GM06990 (cell line): ENCODE data around the gene IL17REL.

Source experiments
- DNase-seq: peaks from one replicate; pipeline ENCODE4 v3.0.0-alpha.2; 2011; ENCODE audit not compliant: insufficient read length; ENCODE audit errors: extremely low read depth
- H3K27me3 ChIP-seq: replicated peaks from 2 replicates; pipeline ENCODE4 v1.6.0; 2011; ENCODE audit warnings: low read length; ENCODE audit not compliant: control insufficient read depth, insufficient read depth
- H3K36me3 ChIP-seq: 2 replicates; pipeline ENCODE4 v1.5.1; 2011; ENCODE audit warnings: low read length; ENCODE audit not compliant: control insufficient read depth, insufficient read depth
- H3K4me3 ChIP-seq: replicated peaks from 2 replicates; pipeline ENCODE4 v1.5.1; 2011; ENCODE audit warnings: low read depth, mild to moderate bottlenecking, control low read depth, low read length
- TF ChIP-seq, protein P1 (sequence below): IDR thresholded peaks from 2 replicates; pipeline ENCODE4 v1.5.1; 2011; ENCODE audit warnings: low read length, control low read depth, mild to moderate bottlenecking, inconsistent platforms; ENCODE audit not compliant: insufficient read depth, poor library complexity, severe bottlenecking

Gene IL17REL

GRCh38 chr22:49955581-49956417 is 56.8 kb downstream of the IL17REL start:
- Histone ChIP-seq H3K27me3 (no peaks in the 10 kb centered on the region), H3K36me3 (no peaks in the 10 kb centered on the region), H3K4me3 (no peak overlapping the region)
- DNase-seq: no peak
- TF ChIP-seq, protein P1, sequence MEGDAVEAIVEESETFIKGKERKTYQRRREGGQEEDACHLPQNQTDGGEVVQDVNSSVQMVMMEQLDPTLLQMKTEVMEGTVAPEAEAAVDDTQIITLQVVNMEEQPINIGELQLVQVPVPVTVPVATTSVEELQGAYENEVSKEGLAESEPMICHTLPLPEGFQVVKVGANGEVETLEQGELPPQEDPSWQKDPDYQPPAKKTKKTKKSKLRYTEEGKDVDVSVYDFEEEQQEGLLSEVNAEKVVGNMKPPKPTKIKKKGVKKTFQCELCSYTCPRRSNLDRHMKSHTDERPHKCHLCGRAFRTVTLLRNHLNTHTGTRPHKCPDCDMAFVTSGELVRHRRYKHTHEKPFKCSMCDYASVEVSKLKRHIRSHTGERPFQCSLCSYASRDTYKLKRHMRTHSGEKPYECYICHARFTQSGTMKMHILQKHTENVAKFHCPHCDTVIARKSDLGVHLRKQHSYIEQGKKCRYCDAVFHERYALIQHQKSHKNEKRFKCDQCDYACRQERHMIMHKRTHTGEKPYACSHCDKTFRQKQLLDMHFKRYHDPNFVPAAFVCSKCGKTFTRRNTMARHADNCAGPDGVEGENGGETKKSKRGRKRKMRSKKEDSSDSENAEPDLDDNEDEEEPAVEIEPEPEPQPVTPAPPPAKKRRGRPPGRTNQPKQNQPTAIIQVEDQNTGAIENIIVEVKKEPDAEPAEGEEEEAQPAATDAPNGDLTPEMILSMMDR: no peak

- Histone ChIP-seq H3K27me3 (no peaks in the 10 kb centered on the region), H3K4me3 (no peak overlapping the region), H3K36me3 (no peaks in the 10 kb centered on the region)
- no peak for DNase-seq
- TF ChIP-seq, protein P1: no peak
Observed at GRCh38 chr22:49954991-49955580, 57.5 kb downstream of the IL17REL start.

- no peak overlapping the region for H3K4me3 ChIP-seq
- DNase-seq: no peak
- H3K27me3 ChIP-seq: no peaks in the 10 kb centered on the region
- no peaks in the 10 kb centered on the region for H3K36me3 ChIP-seq
- TF ChIP-seq, protein P1: no peak
Observed at GRCh38 chr22:49954354-49954753, 58.2 kb downstream of the IL17REL start.

- Histone ChIP-seq H3K27me3 (no peaks in the 10 kb centered on the region), H3K36me3 (no peaks in the 10 kb centered on the region), H3K4me3 (no peak overlapping the region)
- DNase-seq: no peak
- TF ChIP-seq, protein P1: no peak
Observed at GRCh38 chr22:49953680-49954344, 58.8 kb downstream of the IL17REL start.

DNA sequence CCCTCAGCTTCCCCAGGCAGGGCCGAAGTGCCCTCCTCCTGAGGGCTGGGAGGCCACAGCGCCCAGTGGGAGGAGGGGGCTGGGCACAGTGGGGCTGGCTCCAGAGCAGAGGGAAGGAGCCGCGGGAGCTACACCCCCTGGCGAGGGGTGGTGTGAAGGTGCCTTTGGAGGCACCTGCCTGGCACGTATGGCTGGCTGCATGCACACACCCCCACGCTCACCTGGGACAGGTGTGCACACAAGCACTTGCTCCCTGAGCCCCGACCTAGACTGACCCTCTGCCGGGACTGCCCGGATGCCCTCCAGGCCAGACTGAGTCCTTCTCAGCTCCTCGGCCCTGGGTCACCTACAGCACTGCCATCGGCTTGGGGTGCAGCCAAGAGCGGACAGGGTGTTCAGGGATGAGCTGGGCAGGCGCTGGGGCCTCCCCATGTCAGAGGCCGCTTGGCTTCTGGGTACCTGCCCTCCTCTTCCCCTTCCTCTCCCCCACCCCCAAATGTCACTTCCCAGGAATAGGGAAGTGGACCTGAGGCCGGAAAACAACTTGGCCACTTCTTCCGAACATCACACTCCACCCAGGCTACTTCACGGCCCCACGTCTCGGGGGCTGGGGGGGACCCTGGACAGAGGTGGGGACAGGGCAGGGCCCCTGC is 59.4 kb downstream of the IL17REL start:
- Histone ChIP-seq H3K27me3 (no peaks in the 10 kb centered on the region), H3K4me3 (no peak overlapping the region), H3K36me3 (no peaks in the 10 kb centered on the region)
- TF ChIP-seq, protein P1: no peak
- DNase-seq: no peak
